Astrocyte of the spinal cord (primary cell): ENCODE measurements around the gene NF1.
"Not testable (repeated sequence)": the region's sequence is repeated elsewhere in the genome, so short reads cannot be mapped to it uniquely, and the experiment has no call there.

ENCODE experiments used
- DNase-seq: peaks from one replicate; pipeline ENCODE4 v3.0.0; 2011; ENCODE audit warnings: low read depth, low spot score
- H3K4me3 ChIP-seq: 2 replicates; pipeline ENCODE4 v1.5.1; 2011; ENCODE audit warnings: low read depth, mild to moderate bottlenecking, low read length, moderate library complexity
- CTCF ChIP-seq: IDR thresholded peaks from 2 replicates; pipeline ENCODE4 v1.5.1; 2012; ENCODE audit warnings: low read depth, mild to moderate bottlenecking, low read length, inconsistent platforms
- in situ Hi-C: cut with HindIII; loops from 2 replicates; pipeline ENCODE4 v1.10.0; 2017; ENCODE audit warnings: low sequenced_read_pairs

The NF1 gene

GRCh38 chr17:31167111-31167510 lies 72.3 kb downstream of the NF1 start:
- in situ Hi-C loops: no loop called here
- TF ChIP-seq CTCF: no peak
- no peak for DNase-seq
- H3K4me3 ChIP-seq: no peak overlapping the region

GRCh38 chr17:31171701-31172100 lies 76.9 kb downstream of the NF1 start:
- no peak overlapping the region for H3K4me3 ChIP-seq
- in situ Hi-C loops: no loop called here
- TF ChIP-seq CTCF: no peak
- DNase-seq: no peak

DNA sequence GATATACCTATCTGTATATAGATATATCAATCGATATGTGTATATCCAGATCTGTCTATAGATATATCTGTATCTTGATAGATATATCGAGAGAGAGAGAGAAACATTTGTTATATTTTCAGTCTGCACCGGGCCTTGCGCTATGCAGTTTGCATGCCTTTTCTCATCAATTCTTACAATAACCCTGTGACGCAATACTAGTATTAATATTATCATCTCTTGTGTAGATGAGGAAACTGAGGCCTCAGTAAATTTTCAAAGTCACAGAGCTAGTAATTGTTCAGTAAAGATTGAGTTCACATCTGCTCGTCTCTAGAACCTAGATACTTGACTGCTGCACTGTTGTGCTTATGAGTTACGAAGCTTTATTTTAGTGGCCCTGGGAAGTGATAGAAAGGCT lies 77.6 kb downstream of the NF1 start:
- in situ Hi-C loops: no loop called here
- H3K4me3 ChIP-seq: no peak overlapping the region
- no peak for DNase-seq
- no peak for TF ChIP-seq CTCF

DNA sequence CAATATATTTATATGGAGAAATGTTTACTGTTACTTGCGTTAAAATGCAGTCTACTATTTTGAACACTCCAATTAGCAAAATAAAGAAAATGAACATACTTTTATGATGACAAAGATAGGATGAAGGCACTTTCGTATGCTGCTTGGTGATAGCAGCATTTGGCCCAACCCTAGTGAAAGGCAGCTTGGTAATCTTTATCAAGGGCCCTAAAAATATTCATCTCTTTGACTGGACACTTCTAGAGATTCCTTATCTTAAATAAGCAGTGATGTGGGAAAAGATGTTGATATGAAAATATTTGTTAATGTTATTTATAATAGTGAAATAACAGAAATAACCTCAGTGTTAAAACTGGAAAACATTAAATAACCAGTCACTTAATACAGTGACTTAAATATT lies 79.4 kb downstream of the NF1 start:
- no peak for TF ChIP-seq CTCF
- in situ Hi-C loops: no loop called here
- no peak for DNase-seq
- H3K4me3 ChIP-seq: no peak overlapping the region

DNA sequence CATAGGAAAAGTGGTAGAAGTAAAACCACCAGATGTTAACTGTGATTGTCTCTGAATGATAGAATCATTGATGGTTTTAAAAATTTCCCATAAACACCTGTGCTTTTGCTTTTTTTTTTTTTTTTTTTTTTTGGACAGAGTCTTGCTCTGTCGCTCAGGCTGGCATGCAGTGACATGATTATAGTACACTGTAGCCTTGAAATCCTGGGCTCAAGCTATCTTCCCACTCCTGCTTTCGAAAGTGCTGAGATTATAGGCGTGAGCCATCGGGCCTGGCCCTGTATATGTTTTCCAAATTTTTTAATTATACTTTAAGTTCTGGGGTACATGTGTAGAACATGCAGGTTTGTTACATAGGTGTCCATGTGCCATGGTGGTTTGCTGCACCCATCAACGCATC lies 80.5 kb downstream of the NF1 start:
- H3K4me3 ChIP-seq: no peak overlapping the region
- in situ Hi-C loops: no loop called here
- no peak for TF ChIP-seq CTCF
- no peak for DNase-seq

DNA sequence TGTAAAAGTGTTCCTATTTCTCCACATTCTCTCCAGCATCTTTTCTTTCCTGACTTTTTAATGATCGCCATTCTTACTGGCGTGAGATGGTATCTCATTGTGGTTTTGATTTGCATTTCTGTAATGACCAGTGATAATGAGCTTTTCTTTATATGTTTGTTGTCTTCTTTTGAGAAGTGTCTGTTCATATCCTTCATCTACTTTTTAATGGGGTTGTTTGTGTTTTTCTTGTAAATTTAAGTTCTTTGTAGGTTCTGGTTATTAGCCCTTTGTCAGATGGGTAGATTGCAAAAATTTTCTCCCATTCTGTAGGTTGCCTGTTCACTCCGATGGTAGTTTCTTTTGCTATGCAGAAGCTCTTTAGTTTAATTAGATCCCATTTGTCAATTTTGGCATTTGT lies 81.4 kb downstream of the NF1 start:
- in situ Hi-C loops, H3K4me3 ChIP-seq, DNase-seq: not testable (repeated sequence)

- peak; percentile 38 for DNase-seq
- H3K4me3 ChIP-seq, in situ Hi-C loops: not testable (repeated sequence)
These were observed 84.2 kb downstream of the NF1 start for GRCh38 chr17:31178951-31179350.

DNA sequence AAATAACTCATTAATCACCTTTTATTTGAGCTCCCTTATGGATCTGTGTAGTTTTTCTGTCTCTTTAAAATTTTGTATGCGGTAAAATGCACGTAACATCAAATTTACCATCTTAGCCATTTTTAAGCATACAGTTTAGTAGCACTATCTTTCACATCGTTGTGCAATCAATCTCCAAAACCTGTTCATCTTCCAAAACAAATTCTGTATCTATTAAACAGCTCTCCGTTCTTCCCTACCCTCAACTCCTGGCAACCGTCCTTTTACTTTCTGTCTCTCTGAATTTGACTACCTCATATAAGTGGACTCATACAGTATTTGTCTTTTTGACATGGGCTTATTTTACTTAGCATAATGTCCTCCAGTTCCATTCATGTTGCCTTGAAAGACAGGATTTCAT lies 100.5 kb downstream of the NF1 start:
- H3K4me3 ChIP-seq: no peak overlapping the region
- in situ Hi-C loops: no loop called here
- DNase-seq: no peak
- TF ChIP-seq CTCF: no peak
